Lung microvascular endothelial cell (primary cell): ENCODE measurements around the gene PLA2G2C. TPM values are rescaled to one million over a fixed set of nuclear protein-coding genes. Genes with fewer than 3 reads are reported as not detected.
"Not testable (repeated sequence)": the region's sequence is repeated elsewhere in the genome, so short reads cannot be mapped to it uniquely, and the experiment has no call there.

ENCODE experiments used
- DNase-seq, 2 donors: peaks; one replicate each; pipeline versions ENCODE4 v3.0.0 to v3.0.0-alpha.2; 2010; ENCODE audit warnings: low read depth in 2 of 2
- total RNA-seq: library from RNA; depleted of rRNA; stranded (reverse); fragments of >200 nt; gene quantifications from 2 replicates; pipeline ENCODE4 v1.2.1, GENCODE V29; 2014

Gene PLA2G2C, protein sequence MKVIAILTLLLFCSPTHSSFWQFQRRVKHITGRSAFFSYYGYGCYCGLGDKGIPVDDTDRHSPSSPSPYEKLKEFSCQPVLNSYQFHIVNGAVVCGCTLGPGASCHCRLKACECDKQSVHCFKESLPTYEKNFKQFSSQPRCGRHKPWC
- not detected in 2 replicates for total RNA-seq

GRCh38 chr1:20185834-20186782 is at the start of gene PLA2G2C, which contains the start of gene UBXN10:
TSS of gene PLA2G2C (minus strand) at chr1:20186518. CDS start at chr1:20177363, 9,155 bp downstream.
TSS of gene UBXN10 (plus strand) at chr1:20186096. CDS start at chr1:20190562, 4,466 bp downstream.
- DNase-seq: peak in 1 of 2 donors; percentile 24

GRCh38 chr1:20234788-20235535 is 48.6 kb upstream of the PLA2G2C start:
- no peak for DNase-seq

- DNase-seq: no peak
Observed at GRCh38 chr1:20233866-20234265, 47.5 kb upstream of the PLA2G2C start.

GRCh38 chr1:20233394-20233793 is 47.1 kb upstream of the PLA2G2C start:
- DNase-seq: peak; percentile 13 to 52

DNA sequence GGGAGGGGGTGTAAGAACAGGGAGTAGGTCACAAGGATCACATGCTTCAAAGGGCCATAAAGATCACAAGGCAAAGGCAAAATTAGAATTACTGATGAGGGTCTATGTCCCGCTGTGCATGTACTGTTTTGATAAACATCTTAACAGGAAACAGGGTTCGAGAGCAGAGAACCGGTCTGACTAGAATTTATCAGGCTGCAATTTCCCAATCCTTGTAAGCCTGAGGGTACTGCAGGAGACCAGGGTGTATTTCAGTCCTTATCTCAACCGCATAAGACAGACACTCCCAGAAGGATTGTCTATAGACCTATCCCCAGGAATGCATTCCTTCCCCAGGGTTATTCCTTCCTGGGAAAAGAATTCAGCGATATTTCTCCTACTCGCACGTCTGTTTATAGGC is 46.2 kb upstream of the PLA2G2C start:
- DNase-seq: not testable (repeated sequence)

DNA sequence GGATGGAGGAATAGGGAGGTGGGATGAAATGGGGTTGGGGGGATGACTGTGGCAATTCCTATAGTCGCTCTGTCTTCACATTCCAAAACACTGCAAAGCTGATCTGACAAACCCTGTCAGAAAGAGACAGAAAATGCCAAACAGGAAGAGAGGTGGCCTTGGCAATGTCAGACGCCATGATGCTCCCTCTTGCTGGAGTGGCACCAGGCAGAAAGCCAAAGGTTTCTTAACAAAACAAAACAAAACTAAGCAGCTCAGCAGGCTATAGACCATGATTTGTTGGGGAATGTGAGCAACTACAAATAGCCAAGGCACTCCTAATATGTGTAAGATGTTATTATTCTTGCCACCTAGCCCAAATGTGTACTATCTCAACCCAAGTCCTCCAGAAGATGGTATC is 42.9 kb upstream of the PLA2G2C start:
- no peak for DNase-seq

DNA sequence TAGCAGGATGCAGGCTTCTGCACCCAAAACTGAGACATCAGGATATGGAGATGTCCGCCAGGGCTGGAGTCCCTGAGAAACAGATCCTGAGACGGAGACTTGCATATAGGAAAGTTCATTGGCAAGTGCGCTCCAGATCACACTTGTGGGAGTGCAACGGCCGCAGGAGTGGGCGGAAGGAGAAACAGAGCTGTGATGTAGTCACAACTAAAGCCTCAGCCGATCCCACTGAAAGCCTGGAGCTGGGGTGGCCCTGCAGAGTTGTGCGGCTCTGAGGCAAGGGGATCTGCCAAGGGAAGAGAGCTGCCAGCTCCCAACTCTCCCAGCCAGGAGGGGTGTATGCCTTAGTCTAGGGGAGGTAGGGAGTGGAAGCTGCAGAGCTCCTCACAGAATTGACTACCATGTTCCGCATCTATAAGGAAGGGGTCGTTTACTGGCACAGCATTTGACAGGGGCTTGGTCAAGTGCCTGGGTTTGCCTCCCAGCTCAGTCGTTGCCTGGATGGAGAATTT is 42.1 kb upstream of the PLA2G2C start:
- no peak for DNase-seq

DNA sequence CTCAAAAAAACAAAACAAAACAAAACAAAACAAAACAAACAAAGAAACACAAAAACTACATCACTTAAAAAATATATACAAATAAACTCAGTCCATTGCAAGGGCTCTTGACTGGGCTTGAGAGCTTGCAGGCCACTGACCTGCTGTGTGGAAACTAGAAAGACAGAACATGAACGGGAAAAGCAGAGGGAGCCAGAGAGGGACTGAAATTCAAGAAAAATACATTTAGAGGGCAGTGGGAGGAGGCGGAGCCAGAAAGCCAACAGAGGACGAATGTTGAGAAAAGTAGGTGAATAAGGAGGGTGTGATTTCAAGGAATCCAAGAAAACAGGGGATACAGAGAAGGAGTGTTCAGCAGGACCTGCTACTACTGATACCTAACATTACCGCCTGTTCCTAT is 41.4 kb upstream of the PLA2G2C start:
- DNase-seq: no peak

- DNase-seq: no peak
Observed at GRCh38 chr1:20224546-20224945, 38.2 kb upstream of the PLA2G2C start.

GRCh38 chr1:20223551-20224419 is 37.5 kb upstream of the PLA2G2C start:
- DNase-seq: no peak

DNA sequence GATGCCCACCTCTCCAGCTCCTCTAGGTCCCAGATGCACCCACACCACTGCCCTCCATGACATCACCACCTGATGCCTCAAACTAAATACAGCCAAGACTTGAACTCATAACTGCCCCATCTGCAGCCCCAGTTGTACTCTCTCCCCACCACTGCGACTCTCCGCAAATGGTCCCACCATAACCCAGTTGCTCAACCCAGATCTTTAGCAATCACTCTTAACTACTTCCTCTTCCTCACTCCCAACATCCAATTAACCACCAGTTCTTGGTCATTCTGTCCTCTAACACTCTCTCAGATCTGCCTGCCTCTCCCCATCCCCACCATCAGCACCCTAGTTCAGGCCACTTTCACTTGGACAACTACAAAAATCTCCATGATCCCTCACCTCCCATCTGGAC is 36.8 kb upstream of the PLA2G2C start:
- no peak for DNase-seq

DNA sequence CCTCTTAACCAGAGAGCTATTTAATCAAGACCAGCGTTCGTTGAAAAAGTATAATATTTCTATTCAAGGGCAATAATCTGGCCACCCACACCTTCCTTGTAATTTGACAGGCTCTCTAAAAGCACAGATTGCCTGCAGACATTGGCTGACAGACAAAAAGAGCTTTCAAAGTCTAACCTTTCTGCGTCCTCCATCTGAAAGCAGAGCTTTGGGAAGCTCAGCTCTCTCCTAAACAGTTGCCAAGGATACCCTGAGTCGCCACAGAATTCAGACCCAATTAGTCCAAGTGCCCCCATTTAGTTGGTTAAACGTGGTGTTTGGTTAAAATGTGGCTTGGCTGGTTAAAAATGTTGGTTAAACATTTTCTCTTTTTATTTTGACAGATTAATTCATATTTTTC is 33.7 kb upstream of the PLA2G2C start:
- DNase-seq: no peak

DNA sequence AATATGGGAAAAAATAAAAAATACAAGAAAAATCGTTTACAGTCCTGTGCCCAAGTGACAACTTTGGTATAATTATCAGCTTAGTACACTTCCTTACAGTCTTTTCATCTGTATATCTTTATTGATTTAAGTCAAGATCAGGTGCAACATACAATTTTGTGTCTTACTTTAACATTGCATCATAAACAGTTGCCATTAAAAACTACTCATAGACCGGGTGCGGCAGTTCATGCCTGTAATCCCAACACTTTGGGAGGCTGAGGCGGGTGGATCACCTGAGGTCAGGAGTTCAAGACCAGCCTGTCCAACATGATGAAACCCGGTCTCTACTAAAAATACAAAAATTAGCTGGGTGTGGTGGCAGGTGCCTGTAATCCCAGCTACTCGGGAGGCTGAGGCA is 32.7 kb upstream of the PLA2G2C start:
- not testable (repeated sequence) for DNase-seq

GRCh38 chr1:20216574-20216973 is 30.3 kb upstream of the PLA2G2C start:
- peak; percentile 22 to 43 for DNase-seq

GRCh38 chr1:20215716-20216115 is 29.4 kb upstream of the PLA2G2C start:
- no peak for DNase-seq

GRCh38 chr1:20212685-20213331 is 26.5 kb upstream of the PLA2G2C start:
- DNase-seq: peak; percentile 51 to 61

GRCh38 chr1:20212085-20212684 is 25.9 kb upstream of the PLA2G2C start:
- DNase-seq: no peak

GRCh38 chr1:20211511-20211931 is 25.2 kb upstream of the PLA2G2C start:
- DNase-seq: no peak

DNA sequence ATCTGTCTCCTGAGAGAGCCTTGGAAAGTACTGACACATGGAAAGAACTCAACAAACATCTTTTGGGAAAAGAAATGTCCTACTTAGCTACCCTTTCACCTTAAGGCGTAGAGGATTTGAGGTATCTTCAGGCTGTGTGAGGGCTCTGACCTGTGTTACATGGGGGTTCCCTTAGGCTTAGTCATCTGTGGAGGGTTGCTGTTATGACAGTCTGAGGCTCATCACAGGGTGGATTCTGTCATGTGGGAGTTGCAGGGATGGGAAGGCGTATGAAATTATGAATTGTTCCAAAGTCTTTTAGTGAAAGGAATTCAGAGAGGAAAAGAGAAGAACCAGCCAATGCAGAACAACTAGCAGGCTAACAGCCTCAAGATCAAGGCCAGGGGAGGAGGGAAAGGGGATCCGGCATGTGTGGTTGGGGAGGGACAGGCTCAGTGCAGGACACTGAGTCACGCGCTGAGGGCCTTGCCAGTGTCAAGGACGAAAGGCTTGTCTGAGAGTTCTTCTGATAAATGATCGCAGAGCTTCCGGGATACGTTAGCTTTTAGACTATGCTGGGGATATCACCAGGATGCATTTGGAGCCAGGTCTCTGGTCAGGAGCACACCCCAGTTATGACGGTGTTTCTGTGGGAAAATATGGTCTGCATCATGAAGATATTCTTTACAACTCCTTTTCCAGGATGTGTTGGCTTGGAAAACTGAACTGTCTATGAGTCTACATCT is 24.6 kb upstream of the PLA2G2C start:
- DNase-seq: no peak
